Thymus (tissue), 11 donors: ENCODE data around the gene LRRC71. TPM values are rescaled to one million over a fixed set of nuclear protein-coding genes. Genes with fewer than 3 reads are reported as not detected.

Experiments
- DNase-seq, 9 donors: peaks; one replicate each; pipeline ENCODE4 v3.0.0-alpha.2; 2013; ENCODE audit warnings: low spot score in 9 of 9, low read depth in 6 of 9, missing footprints in 1 of 9
- H3K27ac ChIP-seq, 2 donors: one replicate each; pipeline ENCODE4 v1.5.1; 2013; ENCODE audit warnings: control low read depth in 1 of 2, low read depth in 1 of 2, low read length in 1 of 2, mild to moderate bottlenecking in 1 of 2, moderate library complexity in 1 of 2
- H3K27me3 ChIP-seq, 2 donors: one replicate each; pipeline ENCODE4 v1.5.1; 2013; ENCODE audit warnings: low read length in 1 of 2; ENCODE audit not compliant: control insufficient read depth in 2 of 2, insufficient read depth in 1 of 2
- H3K36me3 ChIP-seq, 2 donors: one replicate each; pipeline ENCODE4 v1.5.1; 2013; ENCODE audit warnings: low read length in 1 of 2, mild to moderate bottlenecking in 1 of 2, moderate library complexity in 1 of 2; ENCODE audit not compliant: control insufficient read depth in 2 of 2, insufficient read depth in 2 of 2
- H3K4me1 ChIP-seq, 2 donors: one replicate each; pipeline ENCODE4 v1.5.1; 2013; ENCODE audit warnings: low read length in 2 of 2; ENCODE audit not compliant: control insufficient read depth in 2 of 2, insufficient read depth in 2 of 2
- H3K4me3 ChIP-seq, 2 donors: one replicate each; pipeline ENCODE4 v1.5.1; 2013; ENCODE audit warnings: low read length in 2 of 2, control low read depth in 1 of 2, mild to moderate bottlenecking in 1 of 2
- H3K9me3 ChIP-seq, 2 donors: one replicate each; pipeline ENCODE4 v1.5.1; 2013; ENCODE audit warnings: low read length in 1 of 2, mild to moderate bottlenecking in 1 of 2; ENCODE audit not compliant: control insufficient read depth in 2 of 2, insufficient read depth in 1 of 2
- WGBS: extraction: QIAGEN DNeasy Blood & Tissue Kit; methylation state at CpG from one replicate; pipeline ENCODE4 v1.1.7; 2013; 5-methylcytosine and 5-hydroxymethylcytosine counted together
- polyA plus RNA-seq: library from polyadenylated mRNA; stranded (reverse); fragments of 200-250 nt; gene quantifications from one replicate; pipeline ENCODE4 v1.2.3, GENCODE V29; 2013
- total RNA-seq: library from RNA; stranded (reverse); fragments of 120-200 nt; gene quantifications from one replicate; pipeline ENCODE4 v1.2.4, GENCODE V29; 2013
- donor health status: healthy.

The LRRC71 gene
- total and polyA plus RNA-seq, 2 donors, result 0.11 TPM; not detected in 1

DNA sequence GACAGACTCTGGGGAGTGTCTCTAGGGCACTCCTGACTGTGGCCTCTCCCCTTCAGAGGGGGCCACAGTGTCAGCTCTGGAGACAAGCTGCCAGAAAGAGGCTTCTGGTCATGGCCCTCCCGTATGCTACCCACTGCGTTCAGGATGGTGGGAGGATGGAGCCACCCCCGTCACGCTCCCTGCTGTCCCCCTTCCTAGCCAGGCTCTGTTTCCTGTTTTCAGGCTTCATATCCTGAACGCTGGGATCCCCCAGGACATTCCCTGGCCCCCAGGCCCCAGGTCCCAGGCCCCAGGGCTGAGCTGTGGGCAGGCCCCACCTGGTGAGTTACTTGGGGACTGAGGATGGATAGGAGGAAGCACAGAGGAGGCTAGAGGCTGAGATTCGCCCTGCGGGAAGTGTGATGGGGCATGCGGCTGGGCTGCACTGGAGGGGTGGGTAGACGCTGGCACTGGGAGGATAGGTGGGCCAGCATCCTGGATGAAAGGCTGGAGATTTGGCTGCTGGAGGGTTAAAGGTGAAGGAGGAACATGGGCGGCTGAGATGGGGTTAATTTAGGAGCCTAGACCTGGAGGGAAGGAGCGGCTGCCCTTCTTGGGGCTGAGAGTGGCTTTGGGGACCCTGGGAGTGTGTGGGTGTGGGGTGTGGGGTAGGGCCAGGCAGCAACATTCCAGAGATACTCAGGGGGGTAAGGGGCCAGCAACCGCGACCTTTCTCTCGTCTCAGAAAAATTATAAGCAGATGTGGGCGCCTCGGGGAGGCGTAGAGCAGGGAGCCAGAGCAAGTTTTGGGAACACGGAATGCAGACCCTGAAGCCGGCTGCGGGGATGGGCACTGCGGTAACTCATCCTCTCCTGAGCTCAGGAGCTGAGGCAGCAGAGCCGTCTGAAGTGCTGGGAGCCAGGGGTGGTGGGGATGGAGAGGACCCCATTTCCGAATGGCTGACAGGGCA, 18.2 kb upstream of the LRRC71 start:
- H3K9me3 ChIP-seq, result peaks cover 0 to 5% of the 10 kb centered on the region in 2 donors
- peaks cover 0 to 7% of the 10 kb centered on the region in 2 donors for H3K4me1 ChIP-seq
- DNase-seq, result no peak
- H3K27ac ChIP-seq, result no peak overlapping the region
- 90% methylated on average over 23 of the region's 23 CpGs for WGBS
- no peak overlapping the region for H3K4me3 ChIP-seq
- H3K36me3 ChIP-seq, result no peaks in the 10 kb centered on the region
- H3K27me3 ChIP-seq, result peaks cover 3 to 41% of the 10 kb centered on the region in 2 donors

GRCh38 chr1:156903328-156904091, 16.9 kb upstream of the LRRC71 start:
- Histone ChIP-seq H3K9me3 (peaks cover 0 to 5% of the 10 kb centered on the region in 2 donors), H3K27ac (no peak overlapping the region), H3K4me3 (no peak overlapping the region), H3K4me1 (peaks cover 0 to 7% of the 10 kb centered on the region in 2 donors), H3K36me3 (no peaks in the 10 kb centered on the region), H3K27me3 (peaks cover 0 to 28% of the 10 kb centered on the region in 2 donors)
- DNase-seq, result no peak
- 93% methylated on average over 15 of the region's 15 CpGs for WGBS

DNA sequence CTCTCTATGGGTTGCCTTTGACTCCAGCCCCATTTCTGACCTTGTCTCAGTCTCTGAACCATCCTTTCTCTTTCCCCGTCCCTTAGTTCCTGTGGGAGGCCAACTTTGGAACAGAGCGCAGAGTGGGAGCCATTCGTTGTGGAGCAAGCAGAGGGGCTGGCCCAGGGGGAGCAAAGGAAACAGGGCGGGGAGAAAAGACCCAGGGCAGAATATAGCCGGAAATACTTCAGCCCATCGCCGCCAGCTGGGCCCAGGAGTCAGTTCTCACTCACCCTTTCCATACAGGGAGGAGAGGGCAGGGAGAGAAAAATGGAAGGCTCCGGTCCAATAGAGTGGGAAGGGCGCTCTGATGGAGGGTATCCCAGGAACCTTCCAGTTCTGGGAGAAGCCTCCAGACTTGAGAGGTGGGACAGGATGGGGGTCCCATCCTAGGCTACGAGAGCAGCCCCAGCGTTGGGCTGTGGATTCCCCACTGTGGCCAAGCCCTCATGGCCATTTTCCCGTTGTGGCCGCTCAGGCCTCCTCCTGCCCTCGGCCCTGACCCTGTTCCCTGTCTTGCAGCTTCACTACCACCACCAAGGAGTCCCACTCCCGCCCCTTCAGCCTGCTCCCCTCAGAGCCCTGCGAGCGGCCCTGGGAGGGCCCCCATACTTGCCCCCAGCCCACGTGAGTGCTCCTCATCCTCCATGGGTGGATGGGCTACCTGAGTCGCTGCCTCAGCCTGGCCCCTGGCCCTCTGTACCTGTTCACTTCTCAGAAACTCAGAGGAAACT, 16.1 kb upstream of the LRRC71 start:
- WGBS, result 95% methylated on average over 19 of the region's 19 CpGs
- Histone ChIP-seq H3K4me3 (no peak overlapping the region), H3K4me1 (peaks cover 0 to 2% of the 10 kb centered on the region in 2 donors), H3K9me3 (peaks cover 0 to 5% of the 10 kb centered on the region in 2 donors), H3K36me3 (no peaks in the 10 kb centered on the region), H3K27me3 (peaks cover 0 to 20% of the 10 kb centered on the region in 2 donors), H3K27ac (no peak overlapping the region)
- no peak for DNase-seq

- H3K4me1 ChIP-seq, result peaks cover 0 to 2% of the 10 kb centered on the region in 2 donors
- H3K4me3 ChIP-seq, result no peak overlapping the region
- peaks cover 0 to 5% of the 10 kb centered on the region in 2 donors for H3K9me3 ChIP-seq
- no peak for DNase-seq
- H3K36me3 ChIP-seq, result no peaks in the 10 kb centered on the region
- H3K27ac ChIP-seq, result no peak overlapping the region
- WGBS, result 95% methylated on average over 16 of the region's 16 CpGs
- peaks cover 0 to 15% of the 10 kb centered on the region in 2 donors for H3K27me3 ChIP-seq
These were observed 15.3 kb upstream of the LRRC71 start for GRCh38 chr1:156905176-156905575.

DNA sequence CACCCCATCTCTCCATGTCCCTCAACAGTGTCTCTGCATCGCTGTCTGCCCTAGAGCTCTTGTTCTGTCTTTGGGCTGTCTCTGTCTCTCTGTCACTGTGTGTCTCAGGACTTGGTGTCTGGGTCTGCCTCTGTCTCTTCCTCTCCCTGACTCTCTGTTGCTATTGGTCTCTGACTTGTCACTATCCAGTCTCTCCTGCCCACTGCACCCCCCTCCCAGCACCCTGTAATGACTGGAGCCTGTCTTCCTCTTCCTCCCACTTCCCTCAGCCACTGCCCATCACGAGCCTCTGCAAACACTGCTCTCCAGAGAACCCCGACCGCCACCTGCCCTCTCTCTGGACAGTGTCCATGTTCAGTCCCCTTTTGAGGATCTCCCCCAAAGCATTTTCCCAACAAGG, 14.8 kb upstream of the LRRC71 start:
- no peak overlapping the region for H3K27ac ChIP-seq
- WGBS, result 83% methylated on average over 4 of the region's 4 CpGs
- H3K36me3 ChIP-seq, result no peaks in the 10 kb centered on the region
- H3K4me3 ChIP-seq, result no peak overlapping the region
- peaks cover 0 to 2% of the 10 kb centered on the region in 2 donors for H3K4me1 ChIP-seq
- H3K9me3 ChIP-seq, result peaks cover 0 to 5% of the 10 kb centered on the region in 2 donors
- H3K27me3 ChIP-seq, result peaks cover 0 to 16% of the 10 kb centered on the region in 2 donors
- no peak for DNase-seq

DNA sequence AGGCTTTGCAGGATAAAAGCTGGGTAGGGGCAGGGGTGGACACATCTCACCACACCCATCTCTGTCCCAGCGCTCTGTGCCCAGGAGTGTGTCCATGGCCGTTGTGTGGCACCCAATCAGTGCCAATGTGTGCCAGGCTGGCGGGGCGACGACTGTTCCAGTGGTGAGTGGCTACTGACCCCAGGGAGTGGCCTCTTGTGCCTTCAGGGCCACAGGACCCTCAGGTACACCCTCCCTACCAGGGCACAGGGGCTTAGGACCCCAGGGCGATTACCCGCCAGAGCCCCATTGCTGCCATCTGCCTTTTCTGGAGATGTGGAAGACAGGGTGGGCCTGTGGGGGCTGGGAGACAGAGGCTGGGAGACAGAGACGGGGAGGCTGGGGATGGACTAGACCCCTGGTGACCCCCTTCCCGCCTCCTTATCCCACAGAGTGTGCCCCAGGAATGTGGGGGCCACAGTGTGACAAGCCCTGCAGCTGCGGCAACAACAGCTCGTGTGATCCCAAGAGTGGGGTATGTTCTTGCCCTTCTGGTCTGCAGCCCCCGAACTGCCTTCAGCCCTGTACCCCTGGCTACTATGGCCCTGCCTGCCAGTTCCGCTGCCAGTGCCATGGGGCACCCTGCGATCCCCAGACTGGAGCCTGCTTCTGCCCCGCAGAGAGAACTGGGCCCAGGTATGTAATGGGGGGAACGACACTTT, 14.1 kb upstream of the LRRC71 start:
- Histone ChIP-seq H3K27ac (no peak overlapping the region), H3K36me3 (no peaks in the 10 kb centered on the region), H3K4me1 (peaks cover 0 to 2% of the 10 kb centered on the region in 2 donors), H3K4me3 (no peak overlapping the region), H3K27me3 (peaks cover 0 to 14% of the 10 kb centered on the region in 2 donors), H3K9me3 (peaks cover 0 to 5% of the 10 kb centered on the region in 2 donors)
- 95% methylated on average over 16 of the region's 16 CpGs for WGBS
- no peak for DNase-seq

DNA sequence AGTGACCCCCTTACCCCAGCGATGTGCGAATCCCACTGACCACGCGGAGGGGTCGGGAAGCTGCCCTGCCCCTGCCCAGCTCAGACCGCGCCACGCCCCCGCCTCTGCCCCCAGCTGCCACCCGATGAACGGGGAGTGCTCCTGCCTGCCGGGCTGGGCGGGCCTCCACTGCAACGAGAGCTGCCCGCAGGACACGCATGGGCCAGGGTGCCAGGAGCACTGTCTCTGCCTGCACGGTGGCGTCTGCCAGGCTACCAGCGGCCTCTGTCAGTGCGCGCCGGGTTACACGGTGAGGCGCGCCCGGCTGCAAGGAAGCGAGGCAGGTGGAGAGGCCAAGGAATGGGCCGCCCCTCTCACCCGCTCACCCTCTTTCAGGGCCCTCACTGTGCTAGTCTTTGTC, 11.9 kb upstream of the LRRC71 start:
- 96% methylated on average over 29 of the region's 29 CpGs for WGBS
- DNase-seq, result no peak
- Histone ChIP-seq H3K36me3 (no peaks in the 10 kb centered on the region), H3K4me3 (no peak overlapping the region), H3K4me1 (peaks cover 0 to 10% of the 10 kb centered on the region in 2 donors), H3K27ac (no peak overlapping the region), H3K27me3 (peaks cover 8 to 10% of the 10 kb centered on the region in 2 donors), H3K9me3 (peaks cover 0 to 5% of the 10 kb centered on the region in 2 donors)

GRCh38 chr1:156908955-156909354, 11.5 kb upstream of the LRRC71 start:
- peaks cover 8 to 11% of the 10 kb centered on the region in 2 donors for H3K27me3 ChIP-seq
- no peak overlapping the region for H3K27ac ChIP-seq
- H3K4me1 ChIP-seq, result peaks cover 0 to 14% of the 10 kb centered on the region in 2 donors
- H3K4me3 ChIP-seq, result no peak overlapping the region
- WGBS, result 93% methylated on average over 10 of the region's 10 CpGs
- H3K36me3 ChIP-seq, result no peaks in the 10 kb centered on the region
- DNase-seq, result no peak
- peaks cover 0 to 5% of the 10 kb centered on the region in 2 donors for H3K9me3 ChIP-seq
